ENCODE measurements around the gene C1QB.

Gene C1QB

GRCh38 chr1:22635436-22635835, 17.6 kb upstream of the C1QB start:
- no peak for DNase-seq

- DNase-seq, result no peak
These were observed 16.7 kb upstream of the C1QB start, which contains the start of gene C1QA for GRCh38 chr1:22636353-22636752. Gene C1QA, plus strand, starts transcription at chr1:22636628. Its CDS starts 989 bp downstream, at chr1:22637617.

- no peak for DNase-seq
These were observed 16.1 kb upstream of the C1QB start for GRCh38 chr1:22636927-22637326.

- DNase-seq, result no peak
These were observed 15.1 kb upstream of the C1QB start for GRCh38 chr1:22637907-22638445.

- DNase-seq, result no peak
These were observed 14.4 kb upstream of the C1QB start for GRCh38 chr1:22638476-22639234.

GRCh38 chr1:22639286-22639685, 13.8 kb upstream of the C1QB start:
- DNase-seq, result peak; percentile 64

GRCh38 chr1:22641247-22641646, 11.8 kb upstream of the C1QB start:
- no peak for DNase-seq

GRCh38 chr1:22641906-22642636, 11.0 kb upstream of the C1QB start:
- peak; percentile 57 for DNase-seq

- DNase-seq, result no peak
These were observed 9.7 kb upstream of the C1QB start, which contains the start of gene C1QC for GRCh38 chr1:22643381-22643780. Gene C1QC, plus strand, starts transcription at chr1:22643633. Its CDS starts 391 bp downstream, at chr1:22644024.

GRCh38 chr1:22643928-22644327, 9.1 kb upstream of the C1QB start:
- DNase-seq, result no peak

- DNase-seq, result no peak
These were observed 7.1 kb upstream of the C1QB start for GRCh38 chr1:22645931-22646330.

- DNase-seq, result peak; percentile 14
These were observed 6.7 kb upstream of the C1QB start for GRCh38 chr1:22646384-22646783.

- DNase-seq, result no peak
These were observed 2.8 kb upstream of the C1QB start for GRCh38 chr1:22650089-22650693.

- no peak for DNase-seq
These were observed 837 bp upstream of the C1QB start for GRCh38 chr1:22651941-22652856.

GRCh38 chr1:22654692-22655091, 1.7 kb downstream of the C1QB start:
- no peak for DNase-seq

GRCh38 chr1:22658385-22659163, 5.5 kb downstream of the C1QB start:
- DNase-seq, result no peak

- DNase-seq, result no peak
These were observed 7.7 kb downstream of the C1QB start for GRCh38 chr1:22660716-22661241.

GRCh38 chr1:22661880-22662279, 8.8 kb downstream of the C1QB start:
- no peak for DNase-seq

GRCh38 chr1:22662318-22662717, 9.3 kb downstream of the C1QB start:
- peak; percentile 4 for DNase-seq

GRCh38 chr1:22662986-22663408, 10.0 kb downstream of the C1QB start:
- DNase-seq, result no peak

GRCh38 chr1:22665752-22666151, 12.7 kb downstream of the C1QB start:
- peak; percentile 14 for DNase-seq

Data from fibroblast of skin of scalp (primary cell).